ENCODE measurements around the gene TTYH2. TPM values are rescaled to one million over a fixed set of nuclear protein-coding genes. Genes with fewer than 3 reads are reported as not detected.
A peak's percentile ranks its signal among the peaks of the same experiment; 100 is the strongest.

TTYH2 gene
- total RNA-seq, 4 donors from 2014 or later, result 0.51 to 34.8 (median 10.3) TPM

- intact Hi-C loops (cut with DNase I; ENCODE audit: low total_unique reads), result no loop called here
- no peaks in the 10 kb centered on the region for H3K36me3 ChIP-seq
- TF ChIP-seq POLR2A (IDR thresholded peaks at IDR 0.05), result no peak
- no peak for TF ChIP-seq CTCF (IDR thresholded peaks at IDR 0.05)
- no peak overlapping the region for H3K27ac ChIP-seq
- DNase-seq, result peak in 1 of 2 donors; percentile 33
- H3K4me1 ChIP-seq, result no peaks in the 10 kb centered on the region
- no peaks in the 10 kb centered on the region for H3K9me3 ChIP-seq
- no peaks in the 10 kb centered on the region for H3K27me3 ChIP-seq
- H3K4me3 ChIP-seq, result no peak overlapping the region
Measured at GRCh38 chr17:74249590-74250270, 36.4 kb downstream of the TTYH2 start.

GRCh38 chr17:74250324-74250995 is 37.1 kb downstream of the TTYH2 start:
- H3K27ac ChIP-seq, result no peak overlapping the region
- H3K27me3 ChIP-seq, result no peaks in the 10 kb centered on the region
- H3K4me1 ChIP-seq, result no peaks in the 10 kb centered on the region
- no peaks in the 10 kb centered on the region for H3K9me3 ChIP-seq
- no peak overlapping the region for H3K4me3 ChIP-seq
- TF ChIP-seq CTCF (IDR thresholded peaks at IDR 0.05), result no peak
- no peak for TF ChIP-seq POLR2A (IDR thresholded peaks at IDR 0.05)
- H3K36me3 ChIP-seq, result no peaks in the 10 kb centered on the region
- intact Hi-C loops (cut with DNase I; ENCODE audit: low total_unique reads), result no loop called here
- DNase-seq, result no peak

GRCh38 chr17:74251051-74251450 is 37.7 kb downstream of the TTYH2 start:
- no peaks in the 10 kb centered on the region for H3K36me3 ChIP-seq

GRCh38 chr17:74251569-74251968 is 38.2 kb downstream of the TTYH2 start:
- no peak for DNase-seq
- H3K36me3 ChIP-seq, result no peaks in the 10 kb centered on the region
- H3K9me3 ChIP-seq, result no peaks in the 10 kb centered on the region
- intact Hi-C loops (cut with DNase I; ENCODE audit: low total_unique reads), result no loop called here
- no peaks in the 10 kb centered on the region for H3K27me3 ChIP-seq
- TF ChIP-seq CTCF (IDR thresholded peaks at IDR 0.05) (no peak), POLR2A (IDR thresholded peaks at IDR 0.05) (no peak)
- no peak overlapping the region for H3K27ac ChIP-seq
- no peaks in the 10 kb centered on the region for H3K4me1 ChIP-seq
- no peak overlapping the region for H3K4me3 ChIP-seq

More at GRCh38 chr17:74251051-74251450, 37.7 kb downstream of the TTYH2 start:
- DNase-seq, result no peak
- Histone ChIP-seq H3K27ac (no peak overlapping the region), H3K27me3 (no peaks in the 10 kb centered on the region), H3K4me1 (no peaks in the 10 kb centered on the region), H3K4me3 (no peak overlapping the region), H3K9me3 (no peaks in the 10 kb centered on the region)
- intact Hi-C loops (cut with DNase I; ENCODE audit: low total_unique reads), result no loop called here
- no peak for TF ChIP-seq POLR2A (IDR thresholded peaks at IDR 0.05)
- no peak for TF ChIP-seq CTCF (IDR thresholded peaks at IDR 0.05)

- Histone ChIP-seq H3K27ac (no peak overlapping the region), H3K9me3 (no peaks in the 10 kb centered on the region), H3K27me3 (no peaks in the 10 kb centered on the region), H3K4me1 (no peaks in the 10 kb centered on the region), H3K4me3 (no peak overlapping the region), H3K36me3 (no peaks in the 10 kb centered on the region)
- intact Hi-C loops (cut with DNase I; ENCODE audit: low total_unique reads), result no loop called here
- TF ChIP-seq CTCF (IDR thresholded peaks at IDR 0.05) (no peak), POLR2A (IDR thresholded peaks at IDR 0.05) (no peak)
- DNase-seq, result no peak
Measured at GRCh38 chr17:74252211-74252610, 38.8 kb downstream of the TTYH2 start.

All from uterus (tissue), 4 donors.